ENCODE results near the gene VMP1.
"Not testable (repeated sequence)": the region's sequence is repeated elsewhere in the genome, so short reads cannot be mapped to it uniquely, and the experiment has no call there.

VMP1 gene

GRCh38 chr17:59844884-59845594 lies 137.6 kb downstream of the VMP1 start:
- no peak for DNase-seq

GRCh38 chr17:59845595-59846393 lies 138.3 kb downstream of the VMP1 start:
- DNase-seq = peak; percentile 49

GRCh38 chr17:59846394-59847165 lies 139.1 kb downstream of the VMP1 start:
- no peak for DNase-seq

GRCh38 chr17:59848385-59848668 lies 140.9 kb downstream of the VMP1 start:
- DNase-seq = no peak

GRCh38 chr17:59848778-59849177 lies 141.3 kb downstream of the VMP1 start:
- DNase-seq = peak; percentile 81

- DNase-seq = not testable (repeated sequence)
These were observed 142.9 kb downstream of the VMP1 start for GRCh38 chr17:59850311-59850710.

- no peak for DNase-seq
These were observed 144.3 kb downstream of the VMP1 start for GRCh38 chr17:59851439-59852375.

GRCh38 chr17:59852847-59853167 lies 145.4 kb downstream of the VMP1 start:
- DNase-seq = not testable (repeated sequence)

- no peak for DNase-seq
These were observed 145.9 kb downstream of the VMP1 start for GRCh38 chr17:59853168-59853918.

- not testable (repeated sequence) for DNase-seq
These were observed 146.7 kb downstream of the VMP1 start for GRCh38 chr17:59853919-59854729.

- no peak for DNase-seq
These were observed 149.7 kb downstream of the VMP1 start for GRCh38 chr17:59856859-59857794.

- DNase-seq = no peak
These were observed 150.8 kb downstream of the VMP1 start for GRCh38 chr17:59858167-59858816.

GRCh38 chr17:59858932-59859331 lies 151.5 kb downstream of the VMP1 start:
- DNase-seq = no peak

GRCh38 chr17:59859444-59860025 lies 152.1 kb downstream of the VMP1 start:
- DNase-seq = no peak

GRCh38 chr17:59863616-59864015 lies 156.2 kb downstream of the VMP1 start:
- no peak for DNase-seq

GRCh38 chr17:59869941-59870218 lies 162.4 kb downstream of the VMP1 start:
- no peak for DNase-seq

- DNase-seq = no peak
These were observed 163.0 kb downstream of the VMP1 start for GRCh38 chr17:59870482-59870881.

GRCh38 chr17:59872351-59872750 lies 164.9 kb downstream of the VMP1 start:
- no peak for DNase-seq

GRCh38 chr17:59873414-59873813 lies 166.0 kb downstream of the VMP1 start:
- not testable (repeated sequence) for DNase-seq

Data from stimulated activated CD8-positive, alpha-beta memory T cell treated with anti-CD3 and anti-CD28 coated beads, Interleukin-4, amount 100 ng/mL, for 48 hours (primary cell).